Colonic mucosa (tissue), 4 donors: ENCODE results near the gene RAP1GAP2. TPM values are rescaled to one million over a fixed set of nuclear protein-coding genes. Genes with fewer than 3 reads are reported as not detected.

Experiments used
- DNase-seq: peaks from one replicate; pipeline ENCODE4 v3.0.0-alpha.2; 2020
- H3K27ac ChIP-seq: fragments of 200-600 bp; one replicate; pipeline ENCODE4 v1.8.0; 2021
- H3K27me3 ChIP-seq: fragments of 200-600 bp; one replicate; pipeline ENCODE4 v1.8.0; 2021
- H3K36me3 ChIP-seq: fragments of 200-600 bp; one replicate; pipeline ENCODE4 v1.8.0; 2021
- H3K4me1 ChIP-seq: fragments of 200-600 bp; one replicate; pipeline ENCODE4 v1.8.0; 2021; ENCODE audit warnings: mild to moderate bottlenecking
- H3K4me3 ChIP-seq: fragments of 200-600 bp; one replicate; pipeline ENCODE4 v1.8.0; 2021
- H3K9ac ChIP-seq, 2 donors: one replicate each; pipeline ENCODE4 v1.7.0; 2013; ENCODE audit warnings: control low read depth in 2 of 2, low read depth in 2 of 2, low read length in 2 of 2
- H3K9me3 ChIP-seq: fragments of 200-600 bp; one replicate; pipeline ENCODE4 v1.8.0; 2021
- CTCF ChIP-seq: fragments of 200-600 bp; IDR thresholded peaks from one replicate; pipeline ENCODE4 v1.8.0; 2022; ENCODE audit warnings: antibody characterized with exemption, mild to moderate bottlenecking
- intact Hi-C: fragments of 100-400 bp; cut with DNase I; formaldehyde crosslinking; loops from one replicate; pipeline ENCODE4 v1.14.1; 2022
- total RNA-seq, 2 donors: library from RNA; stranded (reverse); fragmentation: NEBNext Ultra II Directional in 1 of 2; extraction: Animal tissue kit (Norgen Biotek cat#: 25700) in 1 of 2; gene quantifications; one replicate each; pipeline ENCODE4 v1.2.1, GENCODE V29; 2021
- donor health status: healthy.
- donor health status: DM: no; HTN: no; CAD: no.
- donor health status: DM: no; HTN: no; CAD: no.

Gene RAP1GAP2
- total RNA-seq, 2 donors from 2014 or later = 45.2 to 45.4 TPM

GRCh38 chr17:2851615-2852014 is 55.4 kb downstream of the RAP1GAP2 start:
- TF ChIP-seq CTCF = no peak
- Histone ChIP-seq H3K9me3 (no peaks in the 10 kb centered on the region), H3K27me3 (no peaks in the 10 kb centered on the region), H3K4me3 (no peak overlapping the region), H3K27ac (no peak overlapping the region), H3K9ac (no peak overlapping the region), H3K36me3 (no peaks in the 10 kb centered on the region), H3K4me1 (peaks cover 8% of the 10 kb centered on the region)
- no peak for DNase-seq
- intact Hi-C loops = no loop called here

GRCh38 chr17:2852221-2852620 is 56.0 kb downstream of the RAP1GAP2 start:
- Histone ChIP-seq H3K9me3 (no peaks in the 10 kb centered on the region), H3K9ac (no peak overlapping the region), H3K4me1 (peaks cover 8% of the 10 kb centered on the region), H3K27me3 (no peaks in the 10 kb centered on the region), H3K4me3 (no peak overlapping the region), H3K36me3 (no peaks in the 10 kb centered on the region), H3K27ac (no peak overlapping the region)
- no peak for DNase-seq
- no peak for TF ChIP-seq CTCF
- intact Hi-C loops = no loop called here

- intact Hi-C loops = no loop called here
- peak overlapping the region; percentile 55 for H3K4me3 ChIP-seq
- H3K9me3 ChIP-seq = no peaks in the 10 kb centered on the region
- H3K27me3 ChIP-seq = no peaks in the 10 kb centered on the region
- peaks cover 8% of the 10 kb centered on the region for H3K4me1 ChIP-seq
- DNase-seq = no peak
- H3K36me3 ChIP-seq = no peaks in the 10 kb centered on the region
- TF ChIP-seq CTCF = no peak
- H3K9ac ChIP-seq = peak overlapping the region; percentile 9 to 47
- H3K27ac ChIP-seq = no peak overlapping the region
Observed at GRCh38 chr17:2852729-2853282, 56.6 kb downstream of the RAP1GAP2 start.

- Histone ChIP-seq H3K27ac (no peak overlapping the region), H3K9me3 (no peaks in the 10 kb centered on the region), H3K27me3 (no peaks in the 10 kb centered on the region), H3K4me1 (peaks cover 8% of the 10 kb centered on the region), H3K36me3 (no peaks in the 10 kb centered on the region), H3K4me3 (peak overlapping the region; percentile 55), H3K9ac (peak overlapping the region; percentile 50 to 76)
- intact Hi-C loops = no loop called here
- TF ChIP-seq CTCF = no peak
- peak; percentile 65 for DNase-seq
Observed at GRCh38 chr17:2853283-2854142, 57.3 kb downstream of the RAP1GAP2 start.

GRCh38 chr17:2854143-2855055 is 58.2 kb downstream of the RAP1GAP2 start:
- peak; percentile 38 for DNase-seq
- intact Hi-C loops = loop anchor here (5.0 kb wide), 1 partner anchor 73 kb away; no protein-coding TSS in a partner anchor
- TF ChIP-seq CTCF = no peak
- H3K9ac ChIP-seq = peak overlapping the region; percentile 50 to 76
- H3K4me3 ChIP-seq = peak overlapping the region; percentile 51
- H3K27me3 ChIP-seq = no peaks in the 10 kb centered on the region
- peaks cover 8% of the 10 kb centered on the region for H3K4me1 ChIP-seq
- no peak overlapping the region for H3K27ac ChIP-seq
- no peaks in the 10 kb centered on the region for H3K9me3 ChIP-seq
- no peaks in the 10 kb centered on the region for H3K36me3 ChIP-seq
